AG08395 (cell line): ENCODE results near the gene NDUFV3.
A peak's percentile ranks its signal among the peaks of the same experiment; 100 is the strongest.
"Not testable (repeated sequence)": the region's sequence is repeated elsewhere in the genome, so short reads cannot be mapped to it uniquely, and the experiment has no call there.

Experiments
- DNase-seq: peaks from one replicate; pipeline ENCODE4 v3.0.0; 2012; ENCODE audit warnings: mixed read lengths, low spot score

Gene NDUFV3

GRCh38 chr21:42937034-42937940, 44.2 kb downstream of the NDUFV3 start:
- not testable (repeated sequence) for DNase-seq

DNA sequence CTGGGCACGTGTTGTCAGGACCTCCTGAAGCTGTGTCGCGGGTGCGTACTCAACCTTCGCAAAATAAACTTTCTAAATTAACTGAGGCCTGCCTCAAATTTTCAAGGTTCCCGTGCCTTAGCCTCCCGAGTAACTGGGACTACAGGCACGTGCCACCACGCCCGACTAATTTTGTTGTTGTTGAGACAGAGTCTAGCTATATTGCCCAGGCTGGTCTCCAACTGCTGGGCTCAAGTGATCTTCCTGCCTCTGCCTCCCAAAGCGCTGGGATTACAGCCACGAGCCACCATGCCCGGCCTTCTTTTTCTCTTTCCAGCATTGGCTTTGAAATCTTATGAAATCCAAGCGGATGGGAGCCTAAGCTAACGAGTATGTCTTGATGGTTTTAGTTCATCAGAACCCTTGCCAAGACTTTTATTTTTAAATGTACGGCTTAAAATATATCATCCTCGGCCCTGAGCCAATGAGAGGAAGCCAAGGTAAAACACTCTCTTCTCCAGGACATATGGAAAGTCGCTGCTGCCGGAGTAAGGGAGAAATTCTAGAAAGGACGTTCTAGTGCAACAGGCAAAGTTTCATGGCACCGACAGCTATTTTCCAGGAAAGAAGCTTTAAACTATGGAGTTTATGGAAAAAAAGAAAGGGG, 45.0 kb downstream of the NDUFV3 start:
- no peak for DNase-seq

DNA sequence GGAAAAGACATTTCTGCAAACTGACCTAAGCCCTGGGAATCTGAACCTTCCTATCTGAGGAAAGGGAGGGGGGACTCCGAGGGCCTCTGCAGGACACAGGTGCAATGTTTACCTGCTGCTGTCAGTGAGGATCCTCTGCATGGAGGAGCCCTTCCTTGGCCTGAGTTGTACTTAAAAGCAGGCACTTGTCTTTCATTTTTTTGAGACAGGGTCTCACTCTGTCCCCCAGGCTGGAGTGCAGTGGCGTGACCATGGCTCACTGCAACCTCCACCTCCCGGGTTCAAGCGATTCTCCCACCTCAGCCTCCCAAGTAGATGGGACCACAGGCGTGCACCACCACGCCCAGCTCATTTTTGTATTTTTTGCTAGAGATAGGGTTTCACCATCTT, 45.5 kb downstream of the NDUFV3 start:
- not testable (repeated sequence) for DNase-seq

DNA sequence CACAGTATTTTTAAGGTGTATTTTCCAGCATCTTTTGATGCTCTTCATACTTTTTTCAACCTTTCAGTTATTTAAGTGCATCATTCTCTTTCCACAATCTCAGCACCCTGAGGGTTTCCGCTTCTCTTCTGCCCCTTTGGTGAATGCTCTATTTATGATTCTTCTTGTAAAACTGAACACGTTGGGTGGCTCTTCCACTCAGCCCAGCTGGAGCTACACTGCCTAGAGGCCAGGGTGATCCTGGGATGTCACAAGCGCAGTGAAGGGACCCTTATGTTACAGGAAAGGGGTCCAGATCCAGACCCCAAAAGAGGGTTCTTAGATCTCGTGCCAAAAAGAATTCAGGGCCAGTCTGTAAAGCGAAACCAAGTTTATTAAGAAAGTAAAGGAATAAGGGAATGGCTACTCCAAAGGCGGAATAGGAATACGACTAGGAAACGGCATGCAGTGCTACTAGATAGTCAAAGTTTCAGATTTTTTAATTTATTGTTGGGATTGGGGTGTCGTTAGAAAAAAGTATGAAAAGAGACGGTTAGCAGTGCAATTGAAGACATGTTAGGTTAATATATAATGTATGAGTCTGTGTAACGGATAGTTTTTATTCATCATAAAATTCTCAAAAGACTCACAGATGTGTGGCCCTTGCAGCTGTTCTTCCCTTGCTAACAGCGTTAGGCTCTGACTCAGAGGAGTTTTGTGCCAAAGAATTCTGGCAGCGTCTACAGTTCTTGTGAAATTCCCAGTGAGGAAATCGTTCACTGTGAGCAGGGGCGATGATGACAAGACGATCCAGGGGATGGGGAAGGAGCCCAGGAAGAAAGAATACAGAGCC, 46.7 kb downstream of the NDUFV3 start:
- DNase-seq, result peak; percentile 95

GRCh38 chr21:42941696-42942085, 48.6 kb downstream of the NDUFV3 start:
- DNase-seq, result no peak

- no peak for DNase-seq
Measured at GRCh38 chr21:42942244-42942643, 49.1 kb downstream of the NDUFV3 start.

GRCh38 chr21:42949094-42949755, 56.1 kb downstream of the NDUFV3 start:
- not testable (repeated sequence) for DNase-seq

DNA sequence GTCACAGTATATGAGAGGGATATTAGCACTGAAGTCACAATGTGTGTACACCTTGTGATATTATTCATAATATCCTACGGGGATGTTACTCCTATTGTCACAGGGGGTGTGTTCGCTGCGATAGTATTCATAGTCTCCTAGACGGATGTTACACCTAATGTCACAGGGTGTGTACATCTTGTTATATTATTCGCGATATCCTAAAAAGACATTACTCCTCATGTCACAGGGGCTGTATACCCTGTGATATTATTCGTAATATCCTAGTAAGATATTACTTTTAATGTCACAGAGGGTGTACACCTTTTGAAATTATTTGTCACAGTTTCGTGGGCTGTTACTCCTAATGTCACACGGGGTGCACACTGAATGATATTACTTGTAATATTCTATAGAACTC, 58.1 kb downstream of the NDUFV3 start:
- not testable (repeated sequence) for DNase-seq

GRCh38 chr21:42956824-42957630, 63.9 kb downstream of the NDUFV3 start:
- no peak for DNase-seq

DNA sequence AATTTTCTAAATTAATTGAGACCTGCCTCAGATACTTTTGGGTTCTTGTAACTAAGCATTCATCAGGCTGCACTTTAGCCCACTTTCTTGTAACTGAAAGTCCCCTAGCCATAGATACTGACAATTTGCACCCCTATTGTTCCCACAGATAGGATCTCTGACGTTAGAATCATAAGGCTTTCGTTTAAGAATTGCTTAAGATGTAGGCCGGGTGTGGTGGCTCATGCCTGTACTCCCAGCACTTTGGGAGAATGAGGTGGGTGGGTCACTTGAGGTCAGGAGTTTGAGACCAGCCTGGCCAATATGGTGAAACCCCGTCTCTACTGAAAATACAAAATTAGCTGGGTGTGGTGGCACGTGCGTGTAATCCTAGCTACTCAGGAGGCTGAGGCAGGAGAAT, 65.0 kb downstream of the NDUFV3 start:
- DNase-seq, result not testable (repeated sequence)

- no peak for DNase-seq
Measured at GRCh38 chr21:42959728-42960127, 66.6 kb downstream of the NDUFV3 start.

GRCh38 chr21:42962380-42963007, 69.4 kb downstream of the NDUFV3 start:
- DNase-seq, result no peak
